ENCODE results near the gene ADM2.
A peak's percentile ranks its signal among the peaks of the same experiment; 100 is the strongest.

ADM2 gene

DNA sequence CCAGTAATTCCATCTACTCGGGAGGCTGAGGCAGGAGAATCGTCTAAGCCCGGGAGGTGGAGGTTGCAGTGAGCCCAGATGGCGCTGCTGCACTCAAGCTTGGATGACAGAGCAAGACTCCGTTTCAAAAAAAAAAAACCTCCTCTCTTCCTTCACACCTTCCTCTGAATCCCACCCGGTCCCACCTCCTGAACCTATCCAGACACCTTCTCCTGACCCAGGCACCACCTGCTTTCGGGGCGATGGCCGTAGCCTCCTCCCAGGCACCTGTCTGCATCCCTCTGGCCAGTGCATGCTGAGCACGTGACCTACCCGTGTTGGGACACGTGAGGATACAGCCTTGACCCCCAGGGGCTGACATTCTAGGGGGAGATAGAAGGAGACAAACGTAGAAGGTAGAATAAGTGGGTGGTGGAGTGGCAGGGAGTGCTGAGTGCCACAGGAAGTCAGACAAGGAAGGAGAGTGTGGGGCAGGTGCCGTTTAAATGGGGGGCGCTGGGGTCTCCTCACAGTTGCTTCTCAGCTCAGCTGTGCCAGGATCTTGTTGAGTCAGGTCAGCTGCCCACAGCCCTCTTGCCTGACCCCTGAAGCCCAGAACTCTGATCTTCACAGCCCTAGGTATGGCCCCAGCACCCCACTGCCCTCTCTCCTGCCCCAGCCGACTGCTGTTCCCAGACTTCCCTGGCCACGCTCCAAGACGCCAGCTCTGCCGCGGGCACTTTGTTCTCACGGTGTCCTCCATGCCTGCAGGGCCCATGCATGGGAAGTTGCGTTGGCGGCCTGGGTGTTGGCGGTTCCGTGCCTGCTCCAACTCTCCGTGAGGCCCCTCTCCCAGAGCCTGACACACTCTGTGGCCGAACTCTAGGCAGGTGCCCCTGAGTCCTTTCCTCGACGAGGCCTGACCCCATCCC is 4.1 kb downstream of the ADM2 start:
- peak in 1 of 5 donors; percentile 9 for DNase-seq

DNA sequence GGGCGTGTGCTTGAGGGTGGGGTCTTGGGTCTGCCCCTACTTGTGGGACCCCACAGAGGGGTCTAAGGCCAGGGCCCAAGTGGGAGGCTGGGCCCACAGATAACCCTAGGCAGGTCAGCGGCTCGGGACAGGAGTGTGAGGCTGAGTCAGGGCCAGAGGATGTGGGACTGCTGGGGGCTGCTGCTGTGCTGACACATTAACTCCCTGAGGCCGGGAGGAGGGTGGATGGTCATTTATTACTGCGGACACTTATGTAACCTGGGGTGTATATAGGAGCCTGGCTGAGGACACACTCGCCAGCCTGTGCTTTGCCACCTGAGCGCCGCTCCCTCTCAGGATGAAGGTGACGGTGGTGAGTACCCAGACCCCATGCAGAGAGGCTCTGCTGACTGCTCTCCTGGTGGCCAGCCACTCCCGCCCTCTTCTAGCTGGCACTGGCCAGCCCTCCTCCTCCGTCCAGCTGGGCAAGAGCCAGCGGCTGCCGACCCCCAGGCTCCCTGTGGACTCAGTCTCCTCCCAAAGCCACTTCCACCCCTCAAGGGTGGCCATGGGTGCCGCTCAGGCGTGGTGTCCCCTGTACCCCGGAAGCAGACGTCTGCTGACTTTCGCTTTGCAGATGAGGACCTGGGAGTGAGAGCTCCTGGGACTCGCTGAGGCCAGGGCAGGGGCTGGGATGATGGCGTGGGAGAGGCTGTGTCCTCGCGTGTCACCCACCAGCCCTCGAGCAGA is 5.4 kb downstream of the ADM2 start, which contains the start of gene MIOX:
Gene MIOX (plus strand): TSS at position 299 of the 729 bp plus-strand sequence. CDS start 39 bp downstream, at position 338.
- no peak for DNase-seq

DNA sequence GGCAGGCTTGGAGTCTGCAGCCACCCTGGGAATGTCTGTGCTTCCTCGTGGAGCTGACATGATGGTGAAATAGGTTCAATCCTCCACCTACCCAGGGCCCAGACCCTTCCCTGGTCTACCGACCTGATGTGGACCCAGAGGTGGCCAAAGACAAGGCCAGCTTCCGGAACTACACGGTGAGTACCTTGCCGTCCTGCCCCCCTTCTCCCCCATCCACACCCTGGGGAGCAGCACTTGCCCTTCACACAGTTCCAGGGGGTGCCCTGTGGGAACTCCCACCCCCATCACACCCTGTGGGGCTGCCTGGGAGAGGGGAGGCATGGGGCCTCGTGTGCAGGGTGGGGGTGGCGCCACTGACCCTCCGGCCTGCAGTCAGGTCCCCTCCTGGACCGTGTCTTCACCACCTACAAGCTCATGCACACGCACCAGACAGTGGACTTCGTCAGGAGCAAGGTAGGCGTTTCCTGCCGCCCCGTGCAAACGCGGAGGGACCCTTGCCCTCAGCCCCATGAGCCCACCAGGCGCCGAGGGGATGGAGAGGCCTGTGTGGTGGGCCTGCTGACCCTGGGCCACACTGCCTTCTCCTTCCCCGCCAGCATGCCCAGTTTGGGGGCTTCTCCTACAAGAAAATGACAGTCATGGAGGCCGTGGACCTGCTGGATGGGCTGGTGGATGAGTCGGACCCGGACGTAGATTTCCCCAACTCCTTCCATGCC is 6.1 kb downstream of the ADM2 start:
- DNase-seq = no peak

DNA sequence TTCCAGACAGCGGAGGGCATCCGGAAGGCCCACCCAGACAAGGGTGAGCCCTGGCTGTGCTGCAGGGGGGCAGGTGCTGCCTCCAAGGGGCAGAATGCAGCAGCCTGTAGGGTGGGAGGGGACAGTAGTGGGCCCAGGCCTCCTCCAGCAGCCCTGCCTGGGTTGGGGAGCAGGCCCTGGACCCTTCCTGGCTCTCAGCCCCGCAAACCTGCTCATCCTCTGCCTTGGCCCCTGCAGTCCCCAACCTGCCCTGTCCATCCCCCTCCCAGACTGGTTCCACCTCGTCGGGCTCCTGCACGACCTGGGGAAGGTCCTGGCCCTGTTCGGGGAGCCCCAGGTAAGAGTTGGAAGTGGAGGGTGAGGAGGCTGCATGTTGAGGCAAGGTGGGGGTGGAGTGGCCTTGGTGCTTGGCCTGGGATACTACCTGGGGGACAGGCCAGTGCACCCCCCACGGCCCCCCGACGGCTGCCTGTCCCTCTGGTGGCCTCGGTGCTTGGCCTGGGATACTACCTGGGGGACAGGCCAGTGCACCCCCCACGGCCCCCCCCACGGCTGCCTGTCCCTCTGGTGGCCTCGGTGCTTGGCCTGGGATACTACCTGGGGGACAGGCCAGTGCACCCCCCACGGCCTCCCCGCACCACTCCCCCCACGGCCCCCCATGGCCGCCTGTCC is 6.8 kb downstream of the ADM2 start:
- DNase-seq = peak in 1 of 5 donors; percentile 5

DNA sequence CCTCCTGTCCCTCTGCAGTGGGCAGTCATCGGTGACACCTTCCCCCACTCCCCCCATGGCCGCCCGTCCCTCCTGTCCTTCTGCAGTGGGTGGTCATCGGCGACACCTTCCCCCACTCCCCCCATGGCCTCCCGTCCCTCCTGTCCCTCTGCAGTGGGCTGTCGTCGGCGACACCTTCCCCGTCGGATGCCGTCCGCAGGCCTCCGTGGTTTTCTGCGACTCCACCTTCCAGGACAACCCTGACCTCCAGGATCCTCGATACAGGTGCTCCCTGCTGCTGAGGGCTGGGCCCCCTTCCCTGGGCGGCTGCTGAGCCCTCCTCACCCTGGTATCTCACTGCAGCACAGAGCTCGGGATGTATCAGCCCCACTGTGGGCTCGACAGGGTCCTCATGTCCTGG is 7.5 kb downstream of the ADM2 start:
- DNase-seq = no peak

DNA sequence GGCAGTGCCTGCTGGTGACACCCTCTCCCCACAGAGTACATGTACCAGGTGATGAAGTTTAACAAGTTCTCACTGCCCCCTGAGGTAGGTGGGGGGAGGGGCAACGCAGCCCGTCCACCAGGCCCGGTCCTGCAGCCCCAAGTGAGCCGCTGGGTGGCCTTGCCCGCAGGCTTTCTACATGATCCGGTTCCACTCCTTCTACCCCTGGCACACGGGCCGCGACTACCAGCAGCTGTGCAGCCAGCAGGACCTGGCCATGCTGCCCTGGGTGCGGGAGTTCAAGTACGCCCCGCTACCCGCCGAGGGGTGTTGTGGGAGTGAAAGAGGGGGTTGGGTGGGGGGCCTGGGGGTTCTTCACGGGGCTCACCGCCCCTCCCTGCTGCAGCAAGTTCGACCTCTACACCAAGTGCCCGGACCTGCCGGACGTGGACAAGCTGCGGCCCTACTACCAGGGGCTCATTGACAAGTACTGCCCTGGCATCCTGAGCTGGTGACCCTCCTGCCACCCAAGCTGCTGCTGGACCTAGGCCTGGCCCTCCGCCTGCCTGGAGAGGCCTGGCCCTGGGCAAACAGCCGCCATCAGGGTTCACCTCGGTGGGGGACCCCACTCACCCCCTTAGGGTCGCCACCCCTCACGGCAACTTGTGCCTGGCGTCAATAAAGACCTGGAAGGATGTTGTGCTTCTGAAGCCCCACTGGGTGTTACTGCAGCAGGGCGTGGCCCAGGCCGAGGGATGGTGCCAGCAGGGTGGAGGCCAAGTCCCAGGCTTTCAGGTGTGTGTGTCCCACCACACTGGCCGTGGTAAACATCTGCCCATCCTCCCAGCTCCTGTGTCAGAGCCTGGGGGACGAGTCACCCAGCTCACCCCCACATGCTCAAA is 8.3 kb downstream of the ADM2 start:
- DNase-seq = no peak

DNA sequence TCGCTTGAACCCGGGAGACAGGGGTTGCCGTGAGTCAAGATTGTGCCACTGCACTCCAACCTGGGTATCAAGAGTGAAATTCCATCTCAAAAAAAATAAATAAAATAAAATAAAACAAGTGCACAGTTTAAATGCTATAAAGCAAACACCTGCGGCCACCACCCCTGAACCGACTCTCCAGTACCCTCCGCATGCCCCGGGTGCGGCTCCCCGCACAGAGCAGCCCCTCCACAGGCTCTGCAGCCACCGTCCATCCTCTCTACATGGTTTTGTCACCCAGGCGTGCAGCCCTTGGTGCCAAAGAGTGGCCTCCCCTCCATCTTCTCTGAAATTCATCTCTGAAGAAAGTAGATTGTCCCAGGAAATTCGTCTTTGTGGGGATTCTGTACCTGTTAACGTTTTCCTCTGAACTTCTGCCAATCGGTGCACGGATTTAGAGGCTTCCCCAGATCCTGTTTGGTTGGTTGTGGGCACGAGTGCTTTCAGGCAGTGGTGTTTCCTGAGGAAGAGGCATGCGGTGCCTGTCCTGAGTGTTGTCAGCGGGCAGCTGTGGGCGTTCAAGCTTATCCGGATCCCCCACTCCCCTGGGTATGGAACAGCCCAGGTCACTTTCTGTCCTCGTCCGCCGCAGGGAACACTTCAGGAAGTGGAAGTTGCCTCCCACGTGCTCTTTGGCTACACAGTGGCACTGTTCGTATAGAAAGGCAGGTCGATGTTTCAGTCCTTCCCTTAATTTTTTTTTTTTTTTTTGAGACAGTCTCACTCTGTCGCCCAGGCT is 9.4 kb downstream of the ADM2 start:
- no peak for DNase-seq

DNA sequence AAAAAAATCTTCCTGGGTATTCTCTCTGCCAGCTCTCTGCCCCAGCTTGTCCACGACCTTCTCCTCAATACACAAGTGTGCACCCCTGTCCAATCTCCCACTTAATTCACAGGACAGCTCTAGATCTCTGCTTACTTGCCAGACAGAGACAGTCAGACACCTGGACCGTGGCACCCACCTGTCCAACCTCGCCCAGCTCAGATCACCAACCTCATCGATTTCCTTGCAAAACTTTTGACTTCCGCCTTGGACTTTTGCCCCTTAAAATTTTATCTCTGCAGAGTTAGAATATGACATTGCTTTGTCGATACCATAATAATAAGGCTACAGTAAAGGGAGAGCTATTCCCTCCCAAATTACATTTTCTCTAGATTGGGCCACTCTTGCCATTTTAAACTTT is 15.8 kb downstream of the ADM2 start:
- no peak for DNase-seq

DNA sequence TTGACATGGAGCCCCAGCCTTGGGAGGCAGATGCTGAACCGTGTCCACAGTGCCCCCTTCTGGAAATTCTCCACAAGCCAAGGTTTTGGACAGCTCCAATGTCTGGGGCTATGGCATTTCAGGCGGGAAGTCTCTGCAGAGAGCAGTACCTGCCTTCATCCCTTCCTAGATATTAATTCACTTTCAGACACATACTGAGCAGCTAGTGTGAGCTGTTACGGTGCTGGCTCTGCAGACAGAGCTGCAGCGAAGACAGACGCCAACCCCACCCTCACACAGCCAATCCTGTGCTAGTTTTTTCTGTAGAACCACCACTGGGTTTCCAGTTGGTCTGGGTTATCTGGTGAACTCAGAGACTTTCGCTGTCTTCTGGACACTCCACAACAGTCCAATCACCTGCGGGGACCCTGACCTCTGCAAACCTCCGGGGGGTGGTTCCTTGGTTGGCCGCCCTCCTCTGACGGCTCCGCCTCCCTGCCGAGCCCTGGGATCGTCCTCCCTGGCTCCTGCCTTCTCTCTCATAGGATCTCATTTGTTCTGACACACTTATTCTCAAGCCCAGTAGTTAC is 17.1 kb downstream of the ADM2 start:
- peak in 4 of 5 donors; percentile 47 to 64 (median 57) for DNase-seq

DNA sequence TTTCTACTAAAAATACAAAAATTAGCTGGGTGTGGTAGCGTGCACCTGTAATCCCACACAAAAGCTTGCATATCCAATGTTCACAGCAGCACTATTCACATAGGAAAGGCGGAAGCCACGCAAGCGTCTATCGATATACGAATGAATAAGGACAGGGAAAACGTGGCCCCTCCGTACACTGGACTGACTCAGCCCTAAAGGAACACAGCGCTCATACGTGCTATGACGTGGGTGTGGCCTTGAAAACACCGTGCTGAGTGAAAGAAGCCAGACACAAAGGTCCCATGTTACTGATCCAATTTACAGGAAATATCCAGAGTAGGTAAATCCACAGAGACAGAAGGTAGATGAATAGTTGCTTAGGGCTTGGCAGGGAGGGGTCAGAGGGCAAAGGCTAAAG is 19.1 kb downstream of the ADM2 start:
- DNase-seq = no peak

DNA sequence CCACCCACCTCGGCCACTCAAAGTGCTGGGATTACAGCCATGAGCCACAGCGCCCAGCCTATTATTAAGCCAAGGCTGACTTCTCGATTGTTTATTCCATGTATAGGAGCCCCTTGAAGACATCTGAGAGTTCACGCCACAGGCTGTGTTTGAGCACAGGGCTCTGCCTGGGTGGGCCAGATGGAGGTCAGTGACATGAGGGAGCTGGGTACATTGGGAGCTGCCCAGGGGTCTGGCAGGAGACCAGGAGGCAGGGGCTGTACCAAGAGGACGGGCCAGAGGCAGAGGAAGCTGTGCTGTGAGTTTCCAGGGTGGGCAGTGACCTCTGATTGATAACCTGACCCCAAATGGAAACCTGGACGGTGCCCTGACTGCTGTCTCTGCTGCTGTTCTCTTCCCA is 20.8 kb downstream of the ADM2 start:
- DNase-seq = no peak

DNA sequence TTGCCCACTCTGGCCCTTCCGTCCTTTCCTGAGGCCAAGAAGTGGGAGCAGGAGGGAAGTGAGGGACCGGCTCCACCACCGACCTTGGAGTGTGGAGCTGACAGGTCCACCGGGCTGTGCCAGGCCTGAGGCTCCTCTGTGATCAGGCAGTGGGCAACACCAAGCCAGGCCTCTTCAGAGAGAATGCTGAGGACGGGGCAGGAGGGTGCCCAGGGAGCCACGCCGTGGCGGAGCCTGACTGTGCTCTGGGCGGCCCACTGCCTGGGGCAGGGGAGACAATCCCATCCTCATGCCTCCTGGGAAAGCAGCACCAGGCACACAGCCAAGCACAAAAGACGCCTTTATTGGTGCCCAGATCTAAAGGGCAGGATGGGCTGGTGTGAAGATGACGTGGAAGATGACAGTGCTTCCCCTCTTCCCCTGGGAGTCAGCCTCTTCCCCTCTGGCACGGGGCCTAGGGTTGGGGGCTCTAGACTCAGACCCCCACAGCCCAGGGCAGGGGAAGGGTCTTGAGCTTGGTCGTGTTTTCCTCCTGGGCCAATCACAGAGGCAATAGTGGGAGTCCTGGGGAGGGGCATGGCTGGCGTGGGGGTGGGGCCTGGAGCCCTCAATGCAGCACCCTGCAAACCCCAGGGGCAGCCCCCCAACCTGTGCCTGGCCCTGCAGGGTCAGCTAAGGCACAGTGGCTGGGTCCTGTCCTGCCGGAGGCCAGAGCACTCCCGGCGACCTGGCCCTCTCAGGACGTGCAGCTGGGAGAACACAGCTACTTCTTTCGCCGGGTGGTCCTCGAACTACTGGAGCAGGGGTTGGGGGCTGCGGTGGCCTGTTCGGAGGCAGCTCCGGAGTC is 21.5 kb downstream of the ADM2 start:
- DNase-seq = no peak

DNA sequence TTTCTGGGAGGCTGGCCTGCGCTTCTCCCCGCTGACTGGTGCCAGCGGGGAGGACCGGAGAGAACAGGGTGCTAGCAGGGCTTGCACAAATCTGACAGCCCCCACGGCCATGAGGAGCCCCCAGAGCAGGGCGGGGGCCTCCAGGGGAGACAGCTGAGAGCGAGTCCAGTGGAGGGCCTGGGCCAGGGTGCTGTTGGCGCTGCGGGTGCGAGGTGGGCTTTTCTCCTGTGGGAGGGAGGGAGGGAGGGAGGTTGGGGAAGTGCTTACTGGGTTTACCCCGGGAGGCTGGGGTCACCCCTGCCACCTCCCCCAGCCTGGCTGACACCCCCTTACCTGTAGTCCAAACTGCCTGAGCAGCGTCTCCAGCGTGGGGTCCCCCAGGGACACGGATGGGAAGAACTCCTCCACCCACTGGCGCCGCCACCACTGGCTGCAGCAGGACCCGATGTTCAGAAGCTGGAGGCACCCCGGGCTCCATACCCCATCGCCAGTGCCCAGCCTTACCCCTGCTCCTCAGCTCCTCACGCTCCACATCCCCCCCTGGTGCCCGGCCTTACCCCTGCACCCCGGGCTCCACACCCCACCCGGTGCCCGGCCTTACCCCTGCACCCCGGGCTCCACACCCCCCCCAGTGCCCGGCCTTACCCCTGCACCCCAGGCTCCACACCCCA is 22.3 kb downstream of the ADM2 start:
- peak in 1 of 5 donors; percentile 22 for DNase-seq

DNA sequence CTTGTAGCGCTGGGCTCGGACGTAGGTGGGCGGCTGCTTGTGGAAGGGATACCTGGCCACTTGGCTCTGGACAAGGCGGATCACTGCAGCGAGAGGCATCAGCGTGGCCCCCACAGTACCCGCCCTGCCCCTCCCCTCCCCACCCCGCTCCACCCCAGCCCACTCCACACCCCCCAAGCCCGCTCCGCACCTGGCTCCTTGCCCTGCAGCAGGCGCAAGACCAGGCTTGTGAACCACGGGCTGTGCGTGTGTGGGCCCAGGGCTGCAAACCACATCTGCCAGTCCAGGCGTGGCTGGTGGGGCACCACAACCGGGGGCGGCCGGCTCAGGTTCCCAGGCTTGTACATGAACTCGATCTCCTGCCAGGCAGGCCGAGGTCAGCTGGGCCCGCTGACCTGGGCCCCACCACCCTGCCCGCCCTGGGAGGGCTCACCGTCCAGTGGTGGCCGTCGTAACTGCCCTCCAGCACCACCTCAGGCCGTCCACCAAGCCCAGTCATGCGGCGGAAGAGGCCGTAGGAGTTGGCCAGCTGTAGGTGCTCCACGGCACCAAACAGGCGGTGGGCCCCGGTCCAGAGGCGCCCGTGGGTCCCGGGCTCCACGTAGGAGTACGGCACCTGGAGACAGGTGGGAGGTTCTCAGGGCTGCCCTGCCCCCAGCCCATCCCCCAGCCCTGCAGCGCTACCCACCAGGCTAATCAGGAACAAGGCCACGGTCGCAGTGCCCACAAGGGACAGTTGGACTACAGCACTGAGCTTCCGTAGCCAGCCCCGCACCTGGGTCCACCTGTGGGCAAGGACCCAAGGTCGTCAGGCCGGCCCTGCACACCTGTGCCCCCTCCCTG is 23.2 kb downstream of the ADM2 start:
- DNase-seq = peak in 1 of 5 donors; percentile 12

DNA sequence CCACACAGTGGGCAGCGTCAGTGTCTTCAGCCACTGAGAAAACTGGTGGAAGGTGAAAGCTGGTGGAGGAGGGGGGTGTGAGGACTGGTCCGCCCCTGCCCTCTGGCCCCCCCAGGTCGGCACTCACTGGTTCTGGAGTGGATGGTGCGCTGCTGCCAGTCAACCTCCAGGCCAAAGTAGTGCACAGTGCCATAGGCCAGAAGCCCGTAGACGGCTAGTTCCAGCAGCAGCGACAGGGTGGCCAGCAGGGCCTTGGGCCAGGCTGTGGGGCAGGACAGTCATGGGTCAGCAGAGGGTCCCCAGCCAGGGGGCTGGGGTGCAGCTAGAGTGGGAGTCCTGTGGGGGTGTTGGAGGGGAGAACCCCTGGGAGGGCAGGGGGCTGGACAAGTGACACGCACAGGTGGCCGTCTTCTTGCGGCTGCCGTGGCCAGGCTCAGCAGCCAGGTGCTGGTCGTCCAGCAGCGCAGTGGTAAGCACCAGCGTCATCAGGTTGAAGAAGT is 24.0 kb downstream of the ADM2 start:
- no peak for DNase-seq

DNA sequence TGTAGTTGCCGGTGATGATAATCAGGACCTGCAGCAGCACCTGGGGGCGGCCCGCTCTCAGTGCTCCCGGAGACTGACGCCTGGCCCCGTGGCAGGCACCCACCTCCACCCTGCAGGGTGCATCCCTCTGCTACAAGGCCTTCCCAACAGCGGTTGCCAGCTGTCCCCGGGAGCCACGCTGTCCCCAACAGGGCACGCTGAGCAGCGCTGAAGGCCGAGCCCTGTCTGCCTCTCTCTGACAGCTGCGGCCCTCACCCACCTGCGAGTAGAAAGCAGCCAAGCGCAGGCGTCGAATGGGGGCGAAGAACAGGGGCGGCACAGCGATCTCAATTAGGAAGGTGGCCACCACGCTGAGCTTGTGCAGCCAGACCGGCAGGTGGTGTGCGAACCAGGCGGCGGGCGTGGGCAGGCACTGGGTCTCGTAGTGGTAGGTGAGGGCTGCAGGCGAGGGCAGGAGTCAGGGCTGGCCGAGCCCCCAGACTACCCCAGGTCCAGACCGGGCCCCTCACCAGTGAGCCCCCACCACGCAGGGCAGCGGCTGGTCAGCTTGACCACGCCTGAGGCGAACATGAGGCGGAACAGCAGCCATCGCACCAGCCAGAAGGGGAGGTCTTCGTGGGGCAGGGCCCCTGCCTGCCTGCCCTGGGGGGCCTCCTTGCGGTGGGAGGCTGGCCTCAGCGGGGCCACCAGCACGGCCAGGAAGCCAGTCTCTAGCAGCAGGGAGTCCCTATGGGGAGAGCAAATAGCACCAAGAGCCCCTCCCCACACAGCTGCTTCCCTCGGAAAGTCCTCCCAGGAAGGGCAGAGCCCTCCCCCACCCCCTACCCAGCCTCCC is 24.6 kb downstream of the ADM2 start:
- peak in 1 of 5 donors; percentile 10 for DNase-seq
